GM18502 (cell line): ENCODE data around the gene M6PR.
"Not testable (repeated sequence)": the region's sequence is repeated elsewhere in the genome, so short reads cannot be mapped to it uniquely, and the experiment has no call there.

Experiments
- ATAC-seq: cut with Tn5 transposase; IDR thresholded peaks from one replicate; pipeline ENCODE4 v1.9.1; 2021; ENCODE audit warnings: mild to moderate bottlenecking; ENCODE audit not compliant: unreplicated experiment, poor library complexity

M6PR gene

GRCh38 chr12:8914033-8914715 lies 35.3 kb downstream of the M6PR start, which contains the start of gene PHC1:
Gene PHC1 (plus strand): TSS chr12:8914509. CDS start chr12:8917678, 3,169 bp downstream.
- ATAC-seq, result peak; percentile 70

- no peak for ATAC-seq
Observed at GRCh38 chr12:8913702-8914032, 35.8 kb downstream of the M6PR start.

- no peak for ATAC-seq
Observed at GRCh38 chr12:8912914-8913313, 36.5 kb downstream of the M6PR start.

GRCh38 chr12:8911606-8912268 lies 37.7 kb downstream of the M6PR start:
- no peak for ATAC-seq

- no peak for ATAC-seq
Observed at GRCh38 chr12:8909752-8910151, 39.7 kb downstream of the M6PR start.

GRCh38 chr12:8907513-8907912 lies 41.9 kb downstream of the M6PR start:
- ATAC-seq, result no peak

- no peak for ATAC-seq
Observed at GRCh38 chr12:8906266-8907180, 42.9 kb downstream of the M6PR start.

GRCh38 chr12:8905546-8905945 lies 43.9 kb downstream of the M6PR start:
- no peak for ATAC-seq

GRCh38 chr12:8904665-8905064 lies 44.8 kb downstream of the M6PR start:
- no peak for ATAC-seq

- ATAC-seq, result no peak
Observed at GRCh38 chr12:8903646-8904045, 45.8 kb downstream of the M6PR start.

GRCh38 chr12:8902703-8903102 lies 46.7 kb downstream of the M6PR start:
- ATAC-seq, result not testable (repeated sequence)

GRCh38 chr12:8899830-8900229 lies 49.6 kb downstream of the M6PR start:
- ATAC-seq, result no peak

- ATAC-seq, result no peak
Observed at GRCh38 chr12:8897081-8897480, 52.4 kb downstream of the M6PR start.

GRCh38 chr12:8894986-8895385 lies 54.5 kb downstream of the M6PR start:
- no peak for ATAC-seq

GRCh38 chr12:8894378-8894777 lies 55.1 kb downstream of the M6PR start:
- no peak for ATAC-seq

GRCh38 chr12:8891976-8892375 lies 57.5 kb downstream of the M6PR start:
- ATAC-seq, result no peak
